HCT116 (cell line): ENCODE results near the gene CRACDL. TPM values are rescaled to one million over a fixed set of nuclear protein-coding genes. Genes with fewer than 3 reads are reported as not detected.

Experiments
- ATAC-seq: fragments of 200-7000 bp; cut with Tn5 transposase; 2 replicates; pipeline ENCODE4 v1.9.1; 2020; ENCODE audit warnings: mild to moderate bottlenecking, moderate library complexity
- BruUV-seq: library from RNA; stranded (reverse); fragments of 400-500 nt; replicated peaks from 2 replicates; lab custom pipeline; 2021; lab: Mats Ljungman, UMichigan
- CTCF ChIA-PET: fragments of 300-600 bp; sonication (Branson Sonifier 250); formaldehyde crosslinking; loops from one replicate; lab custom pipeline; 2021; ENCODE audit warnings: antibody characterized with exemption; lab: Charles Lee
- POLR2A ChIA-PET: fragments of 300-600, 350-600 bp; sonication (Branson Sonifier 250); formaldehyde crosslinking; loops from one replicate; lab custom pipeline; 2021; ENCODE audit warnings: antibody characterized with exemption; lab: Charles Lee
- RAD21 ChIA-PET, 2 experiments: fragments of 300-600 bp; sonication (Branson Sonifier 250); formaldehyde crosslinking; loops; one replicate each; lab custom pipeline; 2023; ENCODE audit warnings: low total read pairs in 2 of 2; ENCODE audit not compliant: uncharacterized antibody in 2 of 2, unreplicated experiment in 2 of 2, low non-redundant PET in 1 of 2; lab: Charles Lee
- DNase-seq: peaks from one replicate; pipeline ENCODE4 v3.0.0-alpha.2; 2010; ENCODE audit warnings: low read depth, low spot score
- H2AFZ ChIP-seq: fragments of 200-600 bp; shearing (Covaris generic), sonication (generic); 2 replicates; pipeline ENCODE4 v1.6.1; 2017; ENCODE audit warnings: low read depth, mixed run types, mixed read lengths, antibody characterized with exemption, low read length; ENCODE audit not compliant: poor library complexity, severe bottlenecking
- H3K27ac ChIP-seq: 2 replicates; pipeline ENCODE4 v1.5.1; 2012; ENCODE audit warnings: low read depth, low read length
- H3K27me3 ChIP-seq: fragments of 200-600 bp; sonication (generic); 2 replicates; pipeline ENCODE4 v1.6.1; 2016; ENCODE audit warnings: mixed run types, low read length, mixed read lengths; ENCODE audit not compliant: insufficient read depth
- H3K36me3 ChIP-seq, 2 experiments: fragments of 200-500 bp in 1 of 2; fragments of 200-600 bp in 1 of 2; sonication (Bioruptor generic) in 1 of 2; sonication (generic) in 1 of 2; 2 replicates each; pipeline versions ENCODE4 v1.5.1 to v1.6.1; 2014 to 2016; ENCODE audit warnings: low read length in 2 of 2, inconsistent platforms in 1 of 2, mixed read lengths in 1 of 2, mixed run types in 1 of 2; ENCODE audit not compliant: insufficient read depth in 2 of 2, control insufficient read depth in 1 of 2
- H3K4me1 ChIP-seq, 2 experiments: fragments of 200-600 bp in 1 of 2; sonication (generic) in 1 of 2; 2 replicates each; pipeline versions ENCODE4 v1.5.1 to v1.6.1; 2012 to 2017; ENCODE audit warnings: low read length in 2 of 2, inconsistent platforms in 1 of 2, mild to moderate bottlenecking in 1 of 2, mixed read lengths in 1 of 2, mixed run types in 1 of 2, moderate library complexity in 1 of 2; ENCODE audit not compliant: insufficient read depth in 2 of 2, control insufficient read depth in 1 of 2
- H3K4me2 ChIP-seq: fragments of 200-600 bp; sonication (generic); 2 replicates; pipeline ENCODE4 v1.6.1; 2017; ENCODE audit warnings: mixed run types, low read length, mixed read lengths
- H3K4me3 ChIP-seq, 2 experiments: fragments of 200-600 bp in 1 of 2; sonication (generic) in 1 of 2; replicated peaks in 1 of 2; 2 replicates each; pipeline ENCODE4 v1.5.1; 2011 to 2016; ENCODE audit warnings: low read length in 2 of 2, control low read depth in 1 of 2, low read depth in 1 of 2, mild to moderate bottlenecking in 1 of 2, mixed read lengths in 1 of 2, mixed run types in 1 of 2
- H3K79me2 ChIP-seq: fragments of 200-600 bp; sonication (generic); 2 replicates; pipeline ENCODE4 v1.6.1; 2017; ENCODE audit warnings: mild to moderate bottlenecking, mixed run types, low read length, moderate library complexity, mixed read lengths; ENCODE audit not compliant: insufficient read depth
- H3K9ac ChIP-seq: fragments of 200-600 bp; sonication (generic); 2 replicates; pipeline ENCODE4 v1.6.1; 2016; ENCODE audit warnings: low read length, mixed read lengths
- H3K9me2 ChIP-seq: fragments of 200-600 bp; sonication (generic), shearing (Covaris generic); 2 replicates; pipeline ENCODE4 v1.6.1; 2017; ENCODE audit warnings: mixed run types, mild to moderate bottlenecking, moderate library complexity; ENCODE audit not compliant: insufficient read depth
- H3K9me3 ChIP-seq, 2 experiments: fragments of 200-500 bp in 1 of 2; fragments of 200-600 bp in 1 of 2; sonication (Bioruptor generic) in 1 of 2; sonication (generic) in 1 of 2; 2 replicates each; pipeline ENCODE4 v1.6.1; 2014 to 2017; ENCODE audit warnings: low read length in 2 of 2, mixed read lengths in 2 of 2, inconsistent platforms in 1 of 2, low read depth in 1 of 2, mild to moderate bottlenecking in 1 of 2, mixed run types in 1 of 2, moderate library complexity in 1 of 2; ENCODE audit not compliant: control insufficient read depth in 1 of 2, insufficient read depth in 1 of 2
- H4K20me1 ChIP-seq: fragments of 200-600 bp; sonication (generic), shearing (Covaris generic); 2 replicates; pipeline ENCODE4 v1.6.1; 2017; ENCODE audit warnings: mixed run types, mild to moderate bottlenecking, moderate library complexity; ENCODE audit not compliant: insufficient read depth
- EZH2 ChIP-seq: fragments of 200-600 bp; sonication (generic); IDR thresholded peaks from 2 replicates; pipeline ENCODE4 v1.6.1; 2017; ENCODE audit warnings: antibody characterized with exemption, mixed run types
- FOSL1 ChIP-seq: IDR thresholded peaks from 2 replicates; pipeline ENCODE4 v1.6.1; 2012; ENCODE audit warnings: low read depth
- POLR2A ChIP-seq: IDR thresholded peaks from 2 replicates; pipeline ENCODE4 v1.7.0; 2011; ENCODE audit warnings: borderline replicate concordance; ENCODE audit not compliant: insufficient read depth, insufficient read length; ENCODE audit errors: extremely low read depth
- POLR2AphosphoS5 ChIP-seq: IDR thresholded peaks from 2 replicates; pipeline ENCODE4 v1.6.1; 2011; ENCODE audit warnings: mild to moderate bottlenecking, low read depth, low read length, moderate library complexity
- SIN3A ChIP-seq: IDR thresholded peaks from 2 replicates; pipeline ENCODE4 v1.6.1; 2012; ENCODE audit warnings: low read depth
- SP1 ChIP-seq: IDR thresholded peaks from 2 replicates; pipeline ENCODE4 v1.6.1; 2012; ENCODE audit warnings: low read depth
- TCF7L2 ChIP-seq: IDR thresholded peaks from 2 replicates; pipeline ENCODE4 v1.7.0; 2011; ENCODE audit warnings: borderline replicate concordance, inconsistent platforms; ENCODE audit not compliant: insufficient read depth, insufficient read length; ENCODE audit errors: extremely low read depth
- YY1 ChIP-seq: IDR thresholded peaks from 2 replicates; pipeline ENCODE4 v1.6.1; 2011; ENCODE audit warnings: low read length, low read depth, moderate library complexity, mild to moderate bottlenecking; ENCODE audit not compliant: insufficient replicate concordance; ENCODE audit errors: extremely low read depth
- intact Hi-C: fragments of 100-400 bp; cut with micrococcal nuclease; formaldehyde crosslinking; loops from 2 replicates; pipeline ENCODE4 v1.10.0; 2022
- total RNA-seq: library from RNA; stranded (reverse); gene quantifications from one replicate; pipeline ENCODE4 v1.2.1, GENCODE V29; 2021; ENCODE audit not compliant: unreplicated experiment
- TF ChIP-seq, protein P1 (sequence below), 3 experiments: fragments of 200-600 bp in 1 of 3; sonication (generic) in 1 of 3; IDR thresholded peaks in 2 of 3; conservative IDR thresholded peaks in 1 of 3; 2 replicates each; pipeline ENCODE4 v1.5.1; 2012 to 2017; ENCODE audit warnings: low read depth in 2 of 3, low read length in 2 of 3, antibody characterized with exemption in 1 of 3, borderline replicate concordance in 1 of 3, control low read depth in 1 of 3, mild to moderate bottlenecking in 1 of 3, mixed read lengths in 1 of 3, mixed run types in 1 of 3, moderate library complexity in 1 of 3; ENCODE audit not compliant: insufficient read depth in 1 of 3
- TF ChIP-seq, protein P2 (sequence below): IDR thresholded peaks from 2 replicates; pipeline ENCODE4 v1.6.1; 2012
- TF ChIP-seq, protein P3 (sequence below): IDR thresholded peaks from 2 replicates; pipeline ENCODE4 v1.6.1; 2012; ENCODE audit warnings: low read depth

The CRACDL gene
- total RNA-seq, 1 experiment from 2014 or later, result 1.1 TPM

DNA sequence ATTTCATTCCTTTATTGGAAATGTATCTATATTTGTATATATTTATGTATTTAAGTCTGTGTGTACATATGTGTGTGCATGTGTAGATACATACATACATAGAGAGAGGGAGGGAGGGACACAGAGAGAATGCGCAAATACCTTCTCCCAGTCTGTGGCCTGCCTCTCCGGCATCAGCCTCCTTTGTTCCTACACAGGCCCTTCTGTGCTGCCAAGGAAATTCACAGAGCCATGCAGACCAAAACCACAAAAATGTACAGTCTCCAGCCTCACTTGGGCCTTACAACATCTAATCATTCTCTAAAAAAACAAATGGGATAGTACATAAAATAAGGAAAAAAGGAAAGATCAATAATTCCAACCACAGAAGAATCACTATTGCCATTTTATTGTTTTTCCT is 8.8 kb upstream of the CRACDL start:
- RAD21 ChIA-PET, result no interaction called here
- intact Hi-C loops, result no loop called here

More for the DNA sequence above, 8.8 kb upstream of the CRACDL start:
- POLR2A ChIA-PET, result no interaction called here
- no peak overlapping the region for H3K4me3 ChIP-seq
- H3K36me3 ChIP-seq, result no peaks in the 10 kb centered on the region
- H3K27me3 ChIP-seq, result no peaks in the 10 kb centered on the region
- H3K9ac ChIP-seq, result no peak overlapping the region
- H3K4me1 ChIP-seq, result no peaks in the 10 kb centered on the region
- TF ChIP-seq FOSL1 (no peak), EZH2 (no peak), YY1 (no peak), SIN3A (no peak), TCF7L2 (no peak), POLR2A (no peak), SP1 (no peak), POLR2AphosphoS5 (no peak)
- TF ChIP-seq, protein P1, sequence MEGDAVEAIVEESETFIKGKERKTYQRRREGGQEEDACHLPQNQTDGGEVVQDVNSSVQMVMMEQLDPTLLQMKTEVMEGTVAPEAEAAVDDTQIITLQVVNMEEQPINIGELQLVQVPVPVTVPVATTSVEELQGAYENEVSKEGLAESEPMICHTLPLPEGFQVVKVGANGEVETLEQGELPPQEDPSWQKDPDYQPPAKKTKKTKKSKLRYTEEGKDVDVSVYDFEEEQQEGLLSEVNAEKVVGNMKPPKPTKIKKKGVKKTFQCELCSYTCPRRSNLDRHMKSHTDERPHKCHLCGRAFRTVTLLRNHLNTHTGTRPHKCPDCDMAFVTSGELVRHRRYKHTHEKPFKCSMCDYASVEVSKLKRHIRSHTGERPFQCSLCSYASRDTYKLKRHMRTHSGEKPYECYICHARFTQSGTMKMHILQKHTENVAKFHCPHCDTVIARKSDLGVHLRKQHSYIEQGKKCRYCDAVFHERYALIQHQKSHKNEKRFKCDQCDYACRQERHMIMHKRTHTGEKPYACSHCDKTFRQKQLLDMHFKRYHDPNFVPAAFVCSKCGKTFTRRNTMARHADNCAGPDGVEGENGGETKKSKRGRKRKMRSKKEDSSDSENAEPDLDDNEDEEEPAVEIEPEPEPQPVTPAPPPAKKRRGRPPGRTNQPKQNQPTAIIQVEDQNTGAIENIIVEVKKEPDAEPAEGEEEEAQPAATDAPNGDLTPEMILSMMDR (IDR thresholded peaks at IDR 0.05 in 2 of 3, conservative IDR thresholded peaks at IDR 0.05 in 1 of 3; ENCODE audit: borderline replicate concordance in 1 of 3, insufficient read depth in 1 of 3, low read depth in 2 of 3, low read length in 2 of 3), result no peak
- TF ChIP-seq, protein P2, sequence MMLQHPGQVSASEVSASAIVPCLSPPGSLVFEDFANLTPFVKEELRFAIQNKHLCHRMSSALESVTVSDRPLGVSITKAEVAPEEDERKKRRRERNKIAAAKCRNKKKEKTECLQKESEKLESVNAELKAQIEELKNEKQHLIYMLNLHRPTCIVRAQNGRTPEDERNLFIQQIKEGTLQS, result no peak
- TF ChIP-seq, protein P3, sequence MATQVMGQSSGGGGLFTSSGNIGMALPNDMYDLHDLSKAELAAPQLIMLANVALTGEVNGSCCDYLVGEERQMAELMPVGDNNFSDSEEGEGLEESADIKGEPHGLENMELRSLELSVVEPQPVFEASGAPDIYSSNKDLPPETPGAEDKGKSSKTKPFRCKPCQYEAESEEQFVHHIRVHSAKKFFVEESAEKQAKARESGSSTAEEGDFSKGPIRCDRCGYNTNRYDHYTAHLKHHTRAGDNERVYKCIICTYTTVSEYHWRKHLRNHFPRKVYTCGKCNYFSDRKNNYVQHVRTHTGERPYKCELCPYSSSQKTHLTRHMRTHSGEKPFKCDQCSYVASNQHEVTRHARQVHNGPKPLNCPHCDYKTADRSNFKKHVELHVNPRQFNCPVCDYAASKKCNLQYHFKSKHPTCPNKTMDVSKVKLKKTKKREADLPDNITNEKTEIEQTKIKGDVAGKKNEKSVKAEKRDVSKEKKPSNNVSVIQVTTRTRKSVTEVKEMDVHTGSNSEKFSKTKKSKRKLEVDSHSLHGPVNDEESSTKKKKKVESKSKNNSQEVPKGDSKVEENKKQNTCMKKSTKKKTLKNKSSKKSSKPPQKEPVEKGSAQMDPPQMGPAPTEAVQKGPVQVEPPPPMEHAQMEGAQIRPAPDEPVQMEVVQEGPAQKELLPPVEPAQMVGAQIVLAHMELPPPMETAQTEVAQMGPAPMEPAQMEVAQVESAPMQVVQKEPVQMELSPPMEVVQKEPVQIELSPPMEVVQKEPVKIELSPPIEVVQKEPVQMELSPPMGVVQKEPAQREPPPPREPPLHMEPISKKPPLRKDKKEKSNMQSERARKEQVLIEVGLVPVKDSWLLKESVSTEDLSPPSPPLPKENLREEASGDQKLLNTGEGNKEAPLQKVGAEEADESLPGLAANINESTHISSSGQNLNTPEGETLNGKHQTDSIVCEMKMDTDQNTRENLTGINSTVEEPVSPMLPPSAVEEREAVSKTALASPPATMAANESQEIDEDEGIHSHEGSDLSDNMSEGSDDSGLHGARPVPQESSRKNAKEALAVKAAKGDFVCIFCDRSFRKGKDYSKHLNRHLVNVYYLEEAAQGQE, result no peak
- TF ChIP-seq, all 23 proteins: peak for 0
- no peaks in the 10 kb centered on the region for H3K9me3 ChIP-seq
- no peaks in the 10 kb centered on the region for H4K20me1 ChIP-seq
- BruUV-seq, result no TSS peak
- H3K4me2 ChIP-seq, result no peak overlapping the region
- H3K27ac ChIP-seq, result no peak overlapping the region
- H2AFZ ChIP-seq, result no peak overlapping the region
- H3K9me2 ChIP-seq, result no peaks in the 10 kb centered on the region
- no peaks in the 10 kb centered on the region for H3K79me2 ChIP-seq
- no peak for ATAC-seq
- DNase-seq, result no peak
- CTCF ChIA-PET, result no interaction called here
